Endothelial cell of umbilical vein (primary cell): ENCODE data around the gene AQP9. TPM values are rescaled to one million over a fixed set of nuclear protein-coding genes. Genes with fewer than 3 reads are reported as not detected.

Experiments used
- BruUV-seq: library from RNA; stranded (reverse); fragments of 400-500 nt; replicated peaks from 2 replicates; lab custom pipeline; 2021; lab: Mats Ljungman, UMichigan
- CTCF ChIA-PET: fragments of 300-600, 350-600 bp; sonication (Branson Sonifier 250); formaldehyde crosslinking; loops from one replicate; lab custom pipeline; 2021; ENCODE audit warnings: antibody characterized with exemption, inconsistent platforms; lab: Charles Lee
- POLR2A ChIA-PET: fragments of 300-600, 350-600 bp; sonication (Branson Sonifier 250); formaldehyde crosslinking; loops from one replicate; lab custom pipeline; 2021; ENCODE audit warnings: antibody characterized with exemption, inconsistent platforms; lab: Charles Lee
- DNase-seq: peaks from one replicate; pipeline ENCODE4 v3.0.0-alpha.2; 2011; ENCODE audit warnings: low read depth, low spot score
- FAIRE-seq: peaks from 2 replicates; lab custom pipeline; 2011; peaks lifted over from hg19 to GRCh38; lab: Jason Lieb, UNC
- H2AFZ ChIP-seq: 2 replicates; pipeline ENCODE4 v1.6.0; 2012; ENCODE audit warnings: low read depth, low read length, control low read depth, inconsistent platforms
- H3K27ac ChIP-seq: 2 replicates; pipeline ENCODE4 v1.5.1; 2011; ENCODE audit warnings: low read depth, mild to moderate bottlenecking, control low read depth, low read length, moderate library complexity; ENCODE audit not compliant: insufficient read depth
- H3K27me3 ChIP-seq, 2 experiments: 2 replicates each; pipeline versions ENCODE4 v1.6.0 to v1.6.1; 2011; ENCODE audit warnings: low read length in 2 of 2, mixed read lengths in 1 of 2; ENCODE audit not compliant: control insufficient read depth in 2 of 2, insufficient read depth in 2 of 2
- H3K36me3 ChIP-seq, 2 experiments: 2 replicates in 1 of 2; 3 replicates in 1 of 2; pipeline ENCODE4 v1.5.1; 2011; ENCODE audit warnings: low read length in 2 of 2, mild to moderate bottlenecking in 1 of 2, moderate library complexity in 1 of 2; ENCODE audit not compliant: control insufficient read depth in 2 of 2, insufficient read depth in 2 of 2; ENCODE audit errors: extremely low read depth in 1 of 2
- H3K4me1 ChIP-seq: 3 replicates; pipeline ENCODE4 v1.5.1; 2011; ENCODE audit warnings: mild to moderate bottlenecking, low read length; ENCODE audit not compliant: control insufficient read depth, insufficient read depth; ENCODE audit errors: extremely low read depth
- H3K4me2 ChIP-seq: 2 replicates; pipeline ENCODE4 v1.6.1; 2011; ENCODE audit warnings: low read length, control low read depth, mixed read lengths; ENCODE audit not compliant: insufficient read depth
- H3K4me3 ChIP-seq, 3 experiments: fragments of 200-600 bp in 1 of 3; sonication (generic), shearing (Covaris generic) in 1 of 3; replicated peaks in 1 of 3; 2 replicates each; pipeline ENCODE4 v1.5.1; 2011 to 2016; ENCODE audit warnings: control low read depth in 3 of 3, low read length in 3 of 3, mild to moderate bottlenecking in 2 of 3, inconsistent platforms in 1 of 3, low read depth in 1 of 3, moderate library complexity in 1 of 3; ENCODE audit not compliant: insufficient read depth in 1 of 3
- H3K79me2 ChIP-seq: 2 replicates; pipeline ENCODE4 v1.6.0; 2012; ENCODE audit warnings: low read length, inconsistent platforms; ENCODE audit not compliant: control insufficient read depth, insufficient read depth
- H3K9ac ChIP-seq: replicated peaks from 2 replicates; pipeline ENCODE3; 2011; ENCODE audit warnings: low read length, control low read depth; ENCODE audit not compliant: insufficient read depth; ENCODE audit errors: extremely low read depth
- H3K9me1 ChIP-seq: replicated peaks from 3 replicates; pipeline ENCODE4 v1.6.0; 2011; ENCODE audit warnings: mild to moderate bottlenecking, low read length; ENCODE audit not compliant: control insufficient read depth, insufficient read depth; ENCODE audit errors: extremely low read depth
- H3K9me3 ChIP-seq: replicated peaks from 2 replicates; pipeline ENCODE4 v1.5.1; 2012; ENCODE audit warnings: low read length, inconsistent platforms; ENCODE audit not compliant: control insufficient read depth, insufficient read depth
- H4K20me1 ChIP-seq: replicated peaks from 2 replicates; pipeline ENCODE3; 2011; ENCODE audit warnings: mild to moderate bottlenecking, low read length; ENCODE audit not compliant: control insufficient read depth, insufficient read depth; ENCODE audit errors: extremely low read depth
- EZH2 ChIP-seq: IDR thresholded peaks from 2 replicates; pipeline ENCODE4 v1.6.1; 2012; ENCODE audit warnings: borderline replicate concordance, low read depth, mild to moderate bottlenecking, moderate library complexity, low read length, inconsistent platforms; ENCODE audit not compliant: severe bottlenecking
- GATA2 ChIP-seq: IDR thresholded peaks from 2 replicates; pipeline ENCODE4 v1.7.0; 2011; ENCODE audit warnings: low read depth, mild to moderate bottlenecking, moderate library complexity, mixed read lengths, low read length; ENCODE audit not compliant: insufficient read length, insufficient read depth
- JUN ChIP-seq: IDR thresholded peaks from 2 replicates; pipeline ENCODE4 v1.6.1; 2011; ENCODE audit warnings: borderline replicate concordance, low read depth; ENCODE audit not compliant: insufficient read length, insufficient read depth
- MYC ChIP-seq: IDR thresholded peaks from one replicate; pipeline ENCODE4 v1.6.1; 2011; ENCODE audit warnings: mild to moderate bottlenecking, low read depth, low read length
- POLR2A ChIP-seq: IDR thresholded peaks from 2 replicates; pipeline ENCODE4 v1.6.1; 2012; ENCODE audit warnings: low read depth, mild to moderate bottlenecking, control low read depth, low read length
- POLR2AphosphoS5 ChIP-seq: IDR thresholded peaks from 2 replicates; pipeline ENCODE4 v1.6.1; 2012; ENCODE audit warnings: low read depth, mild to moderate bottlenecking, control low read depth, low read length, moderate library complexity; ENCODE audit not compliant: insufficient read depth
- dilution Hi-C: fragments of 300-500 bp; cut with MboI; formaldehyde crosslinking; loops from one replicate; pipeline ENCODE4 v1.15.0; 2019; ENCODE audit warnings: low sequenced_read_pairs; ENCODE audit not compliant: extremely low pct_ligation_motif_present
- intact Hi-C: fragments of 100-400 bp; cut with micrococcal nuclease; formaldehyde crosslinking; loops from one replicate; pipeline ENCODE4 v1.10.0; 2022
- polyA plus RNA-seq, 4 experiments: library from polyadenylated mRNA; depleted of rRNA in 3 of 4; stranded (reverse) in 3 of 4; unstranded in 1 of 4; fragments of >200 nt; gene quantifications; 2 replicates each; pipeline versions ENCODE4 v1.2.1 to v1.2.3, GENCODE V29; 2011 to 2012; ENCODE audit warnings: missing spikeins in 1 of 4
- total RNA-seq: library from RNA; stranded (reverse); gene quantifications from 2 replicates; pipeline ENCODE4 v1.2.3, GENCODE V29; 2021
- TF ChIP-seq, protein P1 (sequence below), 2 donors: IDR thresholded peaks; 1 replicate in 1 of 2; 2 replicates in 1 of 2; pipeline ENCODE4 v1.5.1; 2011; ENCODE audit warnings: low read length in 2 of 2, mild to moderate bottlenecking in 2 of 2, moderate library complexity in 2 of 2, control low read depth in 1 of 2, inconsistent platforms in 1 of 2, low read depth in 1 of 2; ENCODE audit not compliant: insufficient read depth in 1 of 2; ENCODE audit errors: extremely low read depth in 1 of 2
- TF ChIP-seq, protein P2 (sequence below): IDR thresholded peaks from 2 replicates; pipeline ENCODE4 v1.6.1; 2011; ENCODE audit not compliant: insufficient read depth, insufficient read length

AQP9 gene
- total and polyA plus RNA-seq, 2 donors (not counting 3 experiments of a cell fraction or from before 2014, with no cell fraction given): not detected

DNA sequence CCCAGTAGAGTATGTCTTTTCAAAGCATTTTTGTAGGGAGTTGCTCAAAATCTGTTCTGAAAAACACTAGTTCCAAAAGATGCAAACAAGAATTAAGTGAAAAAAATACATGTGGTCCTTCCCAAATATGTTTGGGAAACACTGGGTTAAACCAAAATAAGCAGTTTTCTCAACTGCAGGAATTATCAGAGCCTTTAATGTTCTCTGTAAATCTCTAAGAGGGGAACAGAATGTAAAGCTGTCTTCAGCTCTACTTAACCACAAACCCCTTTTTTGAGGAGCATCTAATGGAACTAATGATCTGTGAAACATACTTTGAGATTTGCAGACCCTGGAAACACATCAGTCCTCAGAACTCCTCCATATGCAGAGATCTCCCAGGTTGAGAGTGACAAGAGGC, 9.9 kb downstream of the AQP9 start:
- Histone ChIP-seq H3K27ac (no peak overlapping the region), H3K36me3 (no peaks in the 10 kb centered on the region), H3K27me3 (no peaks in the 10 kb centered on the region), H3K9me1 (no peaks in the 10 kb centered on the region), H3K9me3 (no peaks in the 10 kb centered on the region), H4K20me1 (no peaks in the 10 kb centered on the region), H3K4me3 (no peak overlapping the region), H3K79me2 (no peaks in the 10 kb centered on the region), H3K4me2 (no peak overlapping the region), H2AFZ (no peak overlapping the region), H3K4me1 (no peaks in the 10 kb centered on the region), H3K9ac (no peak overlapping the region)
- dilution Hi-C loops: no loop called here
- POLR2A ChIA-PET: no interaction called here
- BruUV-seq: no TSS peak
- FAIRE-seq (no peak), DNase-seq (no peak)
- CTCF ChIA-PET: interaction anchor here (1.9 kb wide), 1 partner anchor 25 kb away, joined by 4 read pairs; no protein-coding TSS in a partner anchor
- TF ChIP-seq MYC: no peak
- no peak for TF ChIP-seq POLR2AphosphoS5
- TF ChIP-seq POLR2A: no peak
- TF ChIP-seq GATA2: no peak
- TF ChIP-seq, protein P1, sequence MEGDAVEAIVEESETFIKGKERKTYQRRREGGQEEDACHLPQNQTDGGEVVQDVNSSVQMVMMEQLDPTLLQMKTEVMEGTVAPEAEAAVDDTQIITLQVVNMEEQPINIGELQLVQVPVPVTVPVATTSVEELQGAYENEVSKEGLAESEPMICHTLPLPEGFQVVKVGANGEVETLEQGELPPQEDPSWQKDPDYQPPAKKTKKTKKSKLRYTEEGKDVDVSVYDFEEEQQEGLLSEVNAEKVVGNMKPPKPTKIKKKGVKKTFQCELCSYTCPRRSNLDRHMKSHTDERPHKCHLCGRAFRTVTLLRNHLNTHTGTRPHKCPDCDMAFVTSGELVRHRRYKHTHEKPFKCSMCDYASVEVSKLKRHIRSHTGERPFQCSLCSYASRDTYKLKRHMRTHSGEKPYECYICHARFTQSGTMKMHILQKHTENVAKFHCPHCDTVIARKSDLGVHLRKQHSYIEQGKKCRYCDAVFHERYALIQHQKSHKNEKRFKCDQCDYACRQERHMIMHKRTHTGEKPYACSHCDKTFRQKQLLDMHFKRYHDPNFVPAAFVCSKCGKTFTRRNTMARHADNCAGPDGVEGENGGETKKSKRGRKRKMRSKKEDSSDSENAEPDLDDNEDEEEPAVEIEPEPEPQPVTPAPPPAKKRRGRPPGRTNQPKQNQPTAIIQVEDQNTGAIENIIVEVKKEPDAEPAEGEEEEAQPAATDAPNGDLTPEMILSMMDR (IDR thresholded peaks at IDR 0.05; ENCODE audit: extremely low read depth in 1 of 2, insufficient read depth in 1 of 2, low read depth in 1 of 2, low read length in 2 of 2): no peak
- TF ChIP-seq EZH2: no peak
- TF ChIP-seq, protein P2, sequence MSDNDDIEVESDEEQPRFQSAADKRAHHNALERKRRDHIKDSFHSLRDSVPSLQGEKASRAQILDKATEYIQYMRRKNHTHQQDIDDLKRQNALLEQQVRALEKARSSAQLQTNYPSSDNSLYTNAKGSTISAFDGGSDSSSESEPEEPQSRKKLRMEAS: no peak
- TF ChIP-seq JUN: no peak
- intact Hi-C loops: no loop called here
